HG03469 (cell line): ENCODE results near the gene LAMA4.

Source experiments
- ATAC-seq: cut with Tn5 transposase; IDR thresholded peaks from one replicate; pipeline ENCODE4 v1.9.1; 2021; ENCODE audit warnings: mild to moderate bottlenecking, moderate library complexity, moderate number of reproducible peaks; ENCODE audit not compliant: unreplicated experiment

Gene LAMA4

GRCh38 chr6:112279031-112279935 lies 24.9 kb upstream of the LAMA4 start:
- no peak for ATAC-seq

- no peak for ATAC-seq
Measured at GRCh38 chr6:112275365-112275764, 21.0 kb upstream of the LAMA4 start.

GRCh38 chr6:112274774-112275173 lies 20.4 kb upstream of the LAMA4 start:
- no peak for ATAC-seq

- no peak for ATAC-seq
Measured at GRCh38 chr6:112272799-112273198, 18.4 kb upstream of the LAMA4 start.

GRCh38 chr6:112270756-112271155 lies 16.4 kb upstream of the LAMA4 start:
- ATAC-seq: no peak

- no peak for ATAC-seq
Measured at GRCh38 chr6:112269979-112270566, 15.7 kb upstream of the LAMA4 start.

GRCh38 chr6:112269114-112269513 lies 14.7 kb upstream of the LAMA4 start:
- ATAC-seq: no peak

GRCh38 chr6:112268654-112269053 lies 14.3 kb upstream of the LAMA4 start:
- no peak for ATAC-seq

- ATAC-seq: no peak
Measured at GRCh38 chr6:112268019-112268418, 13.7 kb upstream of the LAMA4 start.

- no peak for ATAC-seq
Measured at GRCh38 chr6:112266331-112266730, 12.0 kb upstream of the LAMA4 start.

GRCh38 chr6:112259337-112259675 lies 4.9 kb upstream of the LAMA4 start:
- no peak for ATAC-seq

GRCh38 chr6:112258642-112259336 lies 4.4 kb upstream of the LAMA4 start:
- no peak for ATAC-seq

- ATAC-seq: no peak
Measured at GRCh38 chr6:112257178-112257855, 3.0 kb upstream of the LAMA4 start.

- no peak for ATAC-seq
Measured at GRCh38 chr6:112254921-112255320, 554 bp upstream of the LAMA4 start.

- no peak for ATAC-seq
Measured at GRCh38 chr6:112253498-112253840, 898 bp downstream of the LAMA4 start.

GRCh38 chr6:112252571-112253497 lies 1.5 kb downstream of the LAMA4 start:
- ATAC-seq: no peak

GRCh38 chr6:112251171-112251875 lies 3.0 kb downstream of the LAMA4 start:
- no peak for ATAC-seq

GRCh38 chr6:112249489-112249888 lies 4.9 kb downstream of the LAMA4 start:
- ATAC-seq: no peak

GRCh38 chr6:112247275-112247674 lies 7.1 kb downstream of the LAMA4 start:
- no peak for ATAC-seq
